OCI-LY1 (cell line): ENCODE data around the gene SGCB.

Experiments
- H2AFZ ChIP-seq: fragments of 200-600 bp; sonication (generic), shearing (Covaris generic); 2 replicates; pipeline ENCODE4 v1.6.0; 2014; ENCODE audit warnings: antibody characterized with exemption, mild to moderate bottlenecking, low read length
- H3F3A ChIP-seq: fragments of 200-600 bp; sonication (generic), shearing (Covaris generic); 2 replicates; pipeline ENCODE4 v1.6.0; 2014; ENCODE audit warnings: mild to moderate bottlenecking, antibody characterized with exemption, low read length, moderate library complexity; ENCODE audit not compliant: insufficient read depth
- H3K27ac ChIP-seq: fragments of 200-600 bp; sonication (generic); 2 replicates; pipeline ENCODE4 v1.5.1; 2014; ENCODE audit warnings: low read length, mixed run types, mild to moderate bottlenecking, low read depth; ENCODE audit not compliant: poor library complexity, severe bottlenecking
- H3K27me3 ChIP-seq: fragments of 200-600 bp; sonication (generic); 2 replicates; pipeline ENCODE4 v1.6.0; 2014; ENCODE audit warnings: antibody characterized with exemption, mild to moderate bottlenecking, low read length, moderate library complexity; ENCODE audit not compliant: insufficient read depth
- H3K36me3 ChIP-seq: fragments of 200-600 bp; sonication (generic); 2 replicates; pipeline ENCODE4 v1.6.1; 2014; ENCODE audit warnings: mild to moderate bottlenecking, antibody characterized with exemption, low read length, moderate library complexity, mixed read lengths; ENCODE audit not compliant: insufficient read depth
- H3K4me1 ChIP-seq: fragments of 200-600 bp; sonication (generic); 2 replicates; pipeline ENCODE4 v1.5.1; 2014; ENCODE audit warnings: mild to moderate bottlenecking, low read length, moderate library complexity; ENCODE audit not compliant: insufficient read depth, severe bottlenecking
- H3K4me2 ChIP-seq: fragments of 200-600 bp; sonication (generic), shearing (Covaris generic); 2 replicates; pipeline ENCODE4 v1.6.1; 2014; ENCODE audit warnings: low read length
- H3K4me3 ChIP-seq: fragments of 200-600 bp; sonication (generic); 2 replicates; pipeline ENCODE4 v1.5.1; 2014; ENCODE audit warnings: low read length, low read depth, mild to moderate bottlenecking, mixed read lengths; ENCODE audit not compliant: poor library complexity, severe bottlenecking
- H3K79me2 ChIP-seq: fragments of 200-600 bp; shearing (Covaris generic); 2 replicates; pipeline ENCODE4 v1.6.1; 2016; ENCODE audit warnings: mixed run types, low read length, mixed read lengths; ENCODE audit not compliant: insufficient read depth
- H3K9ac ChIP-seq: fragments of 200-600 bp; sonication (generic), shearing (Covaris generic); 2 replicates; pipeline ENCODE4 v1.6.1; 2014; ENCODE audit warnings: mild to moderate bottlenecking, low read length, mixed read lengths
- H3K9me2 ChIP-seq: fragments of 200-600 bp; sonication (generic), shearing (Covaris generic); 2 replicates; pipeline ENCODE4 v1.6.1; 2014; ENCODE audit warnings: low read depth, mild to moderate bottlenecking, low read length, mixed read lengths
- H3K9me3 ChIP-seq: fragments of 200-600 bp; shearing (Covaris generic); 2 replicates; pipeline ENCODE4 v1.6.1; 2014; ENCODE audit warnings: low read length, mixed read lengths
- H4K20me1 ChIP-seq: fragments of 200-600 bp; sonication (generic), shearing (Covaris generic); 2 replicates; pipeline ENCODE4 v1.6.0; 2016; ENCODE audit warnings: mild to moderate bottlenecking, low read length; ENCODE audit not compliant: insufficient read depth
- EZH2 ChIP-seq: fragments of 200-600 bp; sonication (generic), shearing (Covaris generic); IDR thresholded peaks from 2 replicates; pipeline ENCODE4 v1.8.0; 2017; ENCODE audit warnings: borderline replicate concordance, mixed run types, mild to moderate bottlenecking, antibody characterized with exemption, low read length, moderate library complexity, mixed read lengths
- TF ChIP-seq, protein P1 (sequence below): fragments of 200-600 bp; sonication (generic), shearing (Covaris generic); IDR thresholded peaks from 2 replicates; pipeline ENCODE4 v1.5.1; 2017; ENCODE audit warnings: mild to moderate bottlenecking, antibody characterized with exemption, low read length, moderate library complexity, mixed read lengths

Gene SGCB

DNA sequence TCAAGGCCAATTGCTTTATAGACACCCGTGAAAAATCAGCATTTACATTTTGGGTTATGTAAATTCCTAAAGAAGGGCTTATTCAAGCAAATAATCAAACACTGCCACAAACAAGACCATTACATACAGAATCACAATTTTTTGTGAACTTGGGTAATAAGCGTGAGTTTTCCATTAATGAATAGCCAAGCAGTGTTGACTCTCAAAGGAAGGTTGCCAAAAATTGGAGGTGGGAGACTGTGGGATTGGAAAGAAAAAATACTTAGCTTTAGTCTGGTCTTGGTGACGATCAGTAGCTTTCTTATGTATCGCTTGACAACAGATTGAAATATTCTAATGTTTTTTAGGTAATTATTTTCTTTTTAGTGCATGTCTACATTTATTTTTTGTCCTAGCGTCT lies 38.8 kb downstream of the SGCB start:
- Histone ChIP-seq H3K4me1 (no peaks in the 10 kb centered on the region), H3K27me3 (no peaks in the 10 kb centered on the region), H3K27ac (no peak overlapping the region), H4K20me1 (no peaks in the 10 kb centered on the region), H2AFZ (no peak overlapping the region), H3K4me3 (no peak overlapping the region), H3K9me3 (no peaks in the 10 kb centered on the region), H3K79me2 (no peaks in the 10 kb centered on the region), H3K9me2 (no peaks in the 10 kb centered on the region), H3K36me3 (no peaks in the 10 kb centered on the region), H3K4me2 (no peak overlapping the region), H3F3A (no peaks in the 10 kb centered on the region), H3K9ac (no peak overlapping the region)
- TF ChIP-seq, protein P1, sequence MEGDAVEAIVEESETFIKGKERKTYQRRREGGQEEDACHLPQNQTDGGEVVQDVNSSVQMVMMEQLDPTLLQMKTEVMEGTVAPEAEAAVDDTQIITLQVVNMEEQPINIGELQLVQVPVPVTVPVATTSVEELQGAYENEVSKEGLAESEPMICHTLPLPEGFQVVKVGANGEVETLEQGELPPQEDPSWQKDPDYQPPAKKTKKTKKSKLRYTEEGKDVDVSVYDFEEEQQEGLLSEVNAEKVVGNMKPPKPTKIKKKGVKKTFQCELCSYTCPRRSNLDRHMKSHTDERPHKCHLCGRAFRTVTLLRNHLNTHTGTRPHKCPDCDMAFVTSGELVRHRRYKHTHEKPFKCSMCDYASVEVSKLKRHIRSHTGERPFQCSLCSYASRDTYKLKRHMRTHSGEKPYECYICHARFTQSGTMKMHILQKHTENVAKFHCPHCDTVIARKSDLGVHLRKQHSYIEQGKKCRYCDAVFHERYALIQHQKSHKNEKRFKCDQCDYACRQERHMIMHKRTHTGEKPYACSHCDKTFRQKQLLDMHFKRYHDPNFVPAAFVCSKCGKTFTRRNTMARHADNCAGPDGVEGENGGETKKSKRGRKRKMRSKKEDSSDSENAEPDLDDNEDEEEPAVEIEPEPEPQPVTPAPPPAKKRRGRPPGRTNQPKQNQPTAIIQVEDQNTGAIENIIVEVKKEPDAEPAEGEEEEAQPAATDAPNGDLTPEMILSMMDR = no peak
- no peak for TF ChIP-seq EZH2

DNA sequence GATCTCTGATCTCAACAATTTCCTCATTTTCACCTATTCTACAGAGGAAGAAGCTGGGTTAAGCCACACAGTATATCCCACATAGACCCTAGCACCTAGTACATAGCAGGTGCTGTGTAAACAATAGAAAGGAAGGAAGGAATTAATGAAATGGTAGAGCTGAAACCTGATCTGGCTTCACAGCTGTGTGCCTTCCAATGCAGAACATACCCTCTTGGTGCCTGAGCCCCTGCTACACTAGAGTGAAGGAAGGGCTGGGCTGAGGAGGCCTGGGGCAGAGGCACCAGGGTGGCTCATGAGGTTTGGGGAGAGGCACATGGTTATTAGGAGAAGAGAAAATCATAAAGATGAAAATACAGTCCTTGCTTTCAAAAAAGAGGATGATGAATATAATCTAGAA lies 39.3 kb downstream of the SGCB start:
- TF ChIP-seq, protein P1 = no peak
- TF ChIP-seq EZH2 = no peak
- Histone ChIP-seq H3K4me2 (no peak overlapping the region), H3K9ac (no peak overlapping the region), H3K9me3 (no peaks in the 10 kb centered on the region), H3K27ac (no peak overlapping the region), H3K4me3 (no peak overlapping the region), H3K27me3 (no peaks in the 10 kb centered on the region), H3K36me3 (no peaks in the 10 kb centered on the region), H4K20me1 (no peaks in the 10 kb centered on the region), H3K4me1 (no peaks in the 10 kb centered on the region), H3K79me2 (no peaks in the 10 kb centered on the region), H3F3A (no peaks in the 10 kb centered on the region), H3K9me2 (no peaks in the 10 kb centered on the region), H2AFZ (no peak overlapping the region)

- Histone ChIP-seq H3K4me3 (no peak overlapping the region), H3K9me3 (no peaks in the 10 kb centered on the region), H3K36me3 (no peaks in the 10 kb centered on the region), H4K20me1 (no peaks in the 10 kb centered on the region), H3K4me1 (no peaks in the 10 kb centered on the region), H2AFZ (no peak overlapping the region), H3F3A (no peaks in the 10 kb centered on the region), H3K27ac (no peak overlapping the region), H3K4me2 (no peak overlapping the region), H3K9ac (no peak overlapping the region), H3K9me2 (no peaks in the 10 kb centered on the region), H3K79me2 (no peaks in the 10 kb centered on the region), H3K27me3 (no peaks in the 10 kb centered on the region)
- TF ChIP-seq, protein P1 = no peak; the same call in 1 of the 2 replicates
These were observed 40.5 kb downstream of the SGCB start for GRCh38 chr4:51997647-51998046.
